Activated T-helper 2 cell treated with anti-CD3 and anti-CD28 coated beads, Interferon-gamma antibody, Interleukin-2, Interleukin-4, amounts not matched to agents 10 μg/mL and 5 μg/mL and 100 μg/mL, durations not matched to agents 14 hours and 24 hours and 36 hours (primary cell): ENCODE results near the gene CDK14. TPM values are rescaled to one million over a fixed set of nuclear protein-coding genes. Genes with fewer than 3 reads are reported as not detected.
"Not testable (repeated sequence)": the region's sequence is repeated elsewhere in the genome, so short reads cannot be mapped to it uniquely, and the experiment has no call there.

Source experiments
- DNase-seq: peaks from one replicate; pipeline ENCODE4 v3.0.0; 2021; ENCODE audit warnings: low spot score
- H3K27ac Mint-ChIP-seq: one replicate; pipeline ENCODE4 v1.8.0; 2021; ENCODE audit warnings: mixed read lengths
- H3K27me3 Mint-ChIP-seq: one replicate; pipeline ENCODE4 v1.8.0; 2021; ENCODE audit warnings: low read depth, mixed read lengths
- H3K36me3 Mint-ChIP-seq: one replicate; pipeline ENCODE4 v1.8.0; 2021; ENCODE audit warnings: low read depth, mixed read lengths
- H3K4me1 Mint-ChIP-seq: one replicate; pipeline ENCODE4 v1.8.0; 2021; ENCODE audit warnings: low read depth, mixed read lengths
- H3K4me3 Mint-ChIP-seq: one replicate; pipeline ENCODE4 v1.8.0; 2021; ENCODE audit warnings: low read depth, mild to moderate bottlenecking, moderate library complexity, mixed read lengths
- H3K9me3 Mint-ChIP-seq: one replicate; pipeline ENCODE4 v1.8.0; 2021; ENCODE audit warnings: mixed read lengths
- intact Hi-C: fragments of 100-400 bp; cut with micrococcal nuclease; formaldehyde crosslinking; loops from one replicate; pipeline ENCODE4 v1.15.1; 2023
- total RNA-seq: library from RNA; stranded (reverse); gene quantifications from 2 replicates; pipeline ENCODE4 v1.2.3, GENCODE V29; 2022

Gene CDK14
- total RNA-seq, 1 donor from 2014 or later = 2.2 TPM

- H3K9me3 Mint-ChIP-seq = no peaks in the 10 kb centered on the region
- H3K4me3 Mint-ChIP-seq = no peak overlapping the region
- H3K27ac Mint-ChIP-seq = no peak overlapping the region
- no peak for DNase-seq
- H3K4me1 Mint-ChIP-seq = no peaks in the 10 kb centered on the region
- intact Hi-C loops = no loop called here
- H3K36me3 Mint-ChIP-seq = no peaks in the 10 kb centered on the region
- no peaks in the 10 kb centered on the region for H3K27me3 Mint-ChIP-seq
Observed at GRCh38 chr7:90723233-90723632, 127.1 kb downstream of the CDK14 start.

GRCh38 chr7:90723866-90724265 is 127.7 kb downstream of the CDK14 start:
- H3K36me3 Mint-ChIP-seq = no peaks in the 10 kb centered on the region
- DNase-seq = no peak
- H3K9me3 Mint-ChIP-seq = no peaks in the 10 kb centered on the region
- intact Hi-C loops = no loop called here
- no peaks in the 10 kb centered on the region for H3K27me3 Mint-ChIP-seq
- no peak overlapping the region for H3K27ac Mint-ChIP-seq
- H3K4me1 Mint-ChIP-seq = no peaks in the 10 kb centered on the region
- no peak overlapping the region for H3K4me3 Mint-ChIP-seq

GRCh38 chr7:90726120-90726519 is 130.0 kb downstream of the CDK14 start:
- no peaks in the 10 kb centered on the region for H3K4me1 Mint-ChIP-seq
- no peaks in the 10 kb centered on the region for H3K27me3 Mint-ChIP-seq
- intact Hi-C loops = no loop called here
- no peaks in the 10 kb centered on the region for H3K36me3 Mint-ChIP-seq
- H3K27ac Mint-ChIP-seq = no peak overlapping the region
- no peak for DNase-seq
- H3K4me3 Mint-ChIP-seq = no peak overlapping the region
- H3K9me3 Mint-ChIP-seq = no peaks in the 10 kb centered on the region

DNA sequence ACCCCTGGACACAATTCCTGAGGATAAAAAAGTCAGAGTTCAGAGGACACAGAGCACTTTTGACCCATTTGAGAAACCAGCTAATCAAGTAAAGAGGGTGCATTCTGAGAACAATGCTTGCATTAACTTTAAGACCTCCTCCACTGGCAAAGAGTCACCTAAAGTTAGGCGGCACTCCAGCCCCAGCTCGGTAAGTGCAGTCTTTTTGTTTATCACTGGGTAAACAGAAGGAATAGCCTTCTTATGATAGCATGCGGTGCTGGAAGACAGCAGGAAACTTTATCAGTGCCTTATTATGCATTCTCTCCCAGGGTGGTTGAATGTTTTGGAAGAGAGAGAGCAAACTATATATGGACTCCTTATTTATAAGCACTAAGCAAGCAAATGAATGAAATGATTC is 130.5 kb downstream of the CDK14 start:
- Mint-ChIP-seq H3K27me3 (no peaks in the 10 kb centered on the region), H3K36me3 (no peaks in the 10 kb centered on the region), H3K4me1 (no peaks in the 10 kb centered on the region), H3K4me3 (no peak overlapping the region), H3K9me3 (no peaks in the 10 kb centered on the region), H3K27ac (no peak overlapping the region)
- DNase-seq = no peak
- intact Hi-C loops = no loop called here

DNA sequence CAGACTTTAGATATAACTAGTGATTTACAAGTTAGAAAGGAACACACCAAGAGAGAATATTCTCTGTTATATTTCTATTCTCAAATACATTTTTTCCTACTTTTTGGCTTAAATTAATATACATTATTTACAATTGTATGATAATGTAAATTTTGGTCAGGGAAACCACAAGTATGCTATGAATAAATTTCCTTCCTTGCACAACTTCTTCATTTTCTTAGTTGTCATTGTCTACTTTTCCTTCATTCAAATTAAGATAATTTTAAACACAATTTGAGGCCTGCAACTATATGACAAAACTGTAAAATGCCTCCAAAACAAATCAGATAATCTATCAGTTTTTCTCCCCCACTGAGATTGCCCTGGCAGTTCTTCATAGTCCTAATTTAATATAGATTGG is 131.3 kb downstream of the CDK14 start:
- no peak for DNase-seq
- Mint-ChIP-seq H3K9me3 (peaks cover 1% of the 10 kb centered on the region), H3K27ac (no peak overlapping the region), H3K27me3 (no peaks in the 10 kb centered on the region), H3K4me1 (no peaks in the 10 kb centered on the region), H3K36me3 (no peaks in the 10 kb centered on the region), H3K4me3 (no peak overlapping the region)
- intact Hi-C loops = no loop called here

- intact Hi-C loops = no loop called here
- no peak overlapping the region for H3K4me3 Mint-ChIP-seq
- no peak overlapping the region for H3K27ac Mint-ChIP-seq
- DNase-seq = no peak
- no peaks in the 10 kb centered on the region for H3K27me3 Mint-ChIP-seq
- peaks cover 8% of the 10 kb centered on the region for H3K9me3 Mint-ChIP-seq
- no peaks in the 10 kb centered on the region for H3K36me3 Mint-ChIP-seq
- H3K4me1 Mint-ChIP-seq = no peaks in the 10 kb centered on the region
Observed at GRCh38 chr7:90728568-90728967, 132.4 kb downstream of the CDK14 start.

DNA sequence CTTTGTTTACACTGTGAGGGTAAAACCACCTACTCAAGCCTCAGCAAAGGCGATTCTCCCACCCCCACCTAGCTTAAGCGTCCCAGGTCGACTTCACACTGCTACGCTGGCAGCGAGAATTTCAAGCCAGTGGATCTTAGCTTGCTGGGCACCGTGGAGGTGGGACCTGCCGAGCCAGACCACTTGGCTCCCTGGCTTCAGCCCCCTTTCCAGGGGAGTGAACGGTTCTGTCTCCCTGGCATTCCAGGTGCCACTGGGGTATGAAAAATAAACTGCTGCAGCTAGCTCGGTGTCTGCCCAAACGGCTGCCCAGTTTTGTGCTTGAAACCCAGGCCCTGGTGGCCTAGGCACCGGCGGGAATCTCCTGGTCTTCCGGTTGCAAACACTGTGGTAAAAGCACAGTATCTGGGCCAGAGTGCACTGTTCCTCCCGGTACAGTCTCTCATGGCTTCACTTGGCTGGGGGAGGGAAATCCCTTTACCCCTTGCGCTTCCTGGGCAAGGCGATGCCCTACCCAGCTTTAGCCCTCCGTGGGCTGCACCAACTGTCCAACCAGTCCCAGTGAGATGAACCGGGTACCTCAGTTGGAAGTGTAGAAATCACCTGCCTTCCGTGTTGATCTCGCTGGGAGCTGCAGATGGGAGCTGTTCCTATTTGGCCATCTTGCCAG is 139.6 kb downstream of the CDK14 start:
- H3K27ac Mint-ChIP-seq, DNase-seq, H3K27me3 Mint-ChIP-seq, H3K4me3 Mint-ChIP-seq, H3K36me3 Mint-ChIP-seq, H3K4me1 Mint-ChIP-seq: not testable (repeated sequence)
- intact Hi-C loops = loop anchor here (5.0 kb wide), 1 partner anchor 82 kb away; no protein-coding TSS in a partner anchor
- H3K9me3 Mint-ChIP-seq = peaks cover 13% of the 10 kb centered on the region

GRCh38 chr7:90736316-90736715 is 140.2 kb downstream of the CDK14 start:
- no peak overlapping the region for H3K4me3 Mint-ChIP-seq
- H3K36me3 Mint-ChIP-seq = no peaks in the 10 kb centered on the region
- no peak for DNase-seq
- intact Hi-C loops = loop anchor here (5.0 kb wide), 1 partner anchor 81 kb away; no protein-coding TSS in a partner anchor
- no peak overlapping the region for H3K27ac Mint-ChIP-seq
- H3K4me1 Mint-ChIP-seq = peaks cover 5% of the 10 kb centered on the region
- H3K9me3 Mint-ChIP-seq = peaks cover 13% of the 10 kb centered on the region
- peaks cover 1% of the 10 kb centered on the region for H3K27me3 Mint-ChIP-seq

GRCh38 chr7:90736968-90737939 is 141.1 kb downstream of the CDK14 start:
- Mint-ChIP-seq H3K27ac (no peak overlapping the region), H3K27me3 (peaks cover 1% of the 10 kb centered on the region), H3K36me3 (no peaks in the 10 kb centered on the region), H3K4me3 (no peak overlapping the region), H3K4me1 (peaks cover 5% of the 10 kb centered on the region), H3K9me3 (peaks cover 13% of the 10 kb centered on the region)
- intact Hi-C loops = loop anchor here (5.0 kb wide), 1 partner anchor 80 kb away; no protein-coding TSS in a partner anchor
- no peak for DNase-seq

- DNase-seq = no peak
- Mint-ChIP-seq H3K36me3 (no peaks in the 10 kb centered on the region), H3K4me1 (peaks cover 5% of the 10 kb centered on the region), H3K9me3 (peaks cover 5% of the 10 kb centered on the region), H3K4me3 (no peak overlapping the region), H3K27me3 (peaks cover 1% of the 10 kb centered on the region), H3K27ac (no peak overlapping the region)
- intact Hi-C loops = loop anchor here (5.0 kb wide), 1 partner anchor 79 kb away; no protein-coding TSS in a partner anchor
Observed at GRCh38 chr7:90738249-90738648, 142.1 kb downstream of the CDK14 start.

GRCh38 chr7:90739716-90740115 is 143.6 kb downstream of the CDK14 start:
- Mint-ChIP-seq H3K36me3 (no peaks in the 10 kb centered on the region), H3K9me3 (no peaks in the 10 kb centered on the region), H3K27me3 (peaks cover 1% of the 10 kb centered on the region), H3K27ac (no peak overlapping the region), H3K4me1 (peaks cover 5% of the 10 kb centered on the region), H3K4me3 (no peak overlapping the region)
- intact Hi-C loops = loop anchor here (5.0 kb wide), 1 partner anchor 78 kb away; no protein-coding TSS in a partner anchor
- no peak for DNase-seq

DNA sequence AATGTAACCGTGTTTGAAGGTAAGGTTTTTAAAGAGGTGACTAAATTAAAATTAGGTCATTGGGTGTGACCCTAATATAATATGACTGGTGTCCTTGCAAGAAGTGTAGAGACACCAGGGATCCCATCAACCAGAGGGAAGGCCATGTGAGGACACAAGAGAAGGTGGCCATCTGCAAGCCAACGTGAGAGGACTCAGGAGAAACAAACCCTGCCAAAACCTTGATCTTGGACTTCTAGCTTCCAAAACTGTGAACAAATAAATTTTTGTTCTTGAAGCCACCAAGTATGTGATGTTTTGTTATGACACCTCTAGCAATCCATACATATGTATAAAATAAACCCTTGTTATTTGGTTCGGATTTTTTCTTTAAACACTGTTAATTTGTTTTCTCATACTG is 144.3 kb downstream of the CDK14 start:
- Mint-ChIP-seq H3K4me1 (peaks cover 5% of the 10 kb centered on the region), H3K9me3 (no peaks in the 10 kb centered on the region), H3K4me3 (no peak overlapping the region), H3K27me3 (peaks cover 1% of the 10 kb centered on the region), H3K36me3 (no peaks in the 10 kb centered on the region), H3K27ac (no peak overlapping the region)
- no peak for DNase-seq
- intact Hi-C loops = no loop called here

- intact Hi-C loops = no loop called here
- no peaks in the 10 kb centered on the region for H3K4me1 Mint-ChIP-seq
- no peaks in the 10 kb centered on the region for H3K9me3 Mint-ChIP-seq
- no peaks in the 10 kb centered on the region for H3K36me3 Mint-ChIP-seq
- DNase-seq = no peak
- H3K4me3 Mint-ChIP-seq = no peak overlapping the region
- H3K27ac Mint-ChIP-seq = no peak overlapping the region
- peaks cover 1% of the 10 kb centered on the region for H3K27me3 Mint-ChIP-seq
Observed at GRCh38 chr7:90743626-90744025, 147.5 kb downstream of the CDK14 start.
